Osteoblast (primary cell): ENCODE results near the gene AFAP1. TPM values are rescaled to one million over a fixed set of nuclear protein-coding genes. Genes with fewer than 3 reads are reported as not detected.

Experiments used
- DNase-seq: peaks from one replicate; pipeline ENCODE4 v3.0.0; 2011; ENCODE audit warnings: low spot score, mixed read lengths; ENCODE audit not compliant: insufficient read length; ENCODE audit errors: missing footprints
- H2AFZ ChIP-seq: 2 replicates; pipeline ENCODE4 v1.6.0; 2011; ENCODE audit warnings: mild to moderate bottlenecking, low read length
- H3K27ac ChIP-seq: 2 replicates; pipeline ENCODE4 v1.5.1; 2011; ENCODE audit warnings: mild to moderate bottlenecking, low read depth, low read length, moderate library complexity
- H3K27me3 ChIP-seq: 2 replicates; pipeline ENCODE4 v1.6.0; 2012; ENCODE audit warnings: mild to moderate bottlenecking, control low read depth, inconsistent platforms, low read length, moderate library complexity; ENCODE audit not compliant: insufficient read depth
- H3K36me3 ChIP-seq: 2 replicates; pipeline ENCODE4 v1.5.1; 2011; ENCODE audit warnings: mild to moderate bottlenecking, low read length, control low read depth, moderate library complexity; ENCODE audit not compliant: insufficient read depth
- H3K4me1 ChIP-seq: 2 replicates; pipeline ENCODE4 v1.5.1; 2011; ENCODE audit warnings: mild to moderate bottlenecking, low read length, control low read depth, moderate library complexity; ENCODE audit not compliant: insufficient read depth
- H3K4me2 ChIP-seq: 2 replicates; pipeline ENCODE4 v1.6.0; 2011; ENCODE audit warnings: mild to moderate bottlenecking, low read length; ENCODE audit not compliant: insufficient read depth
- H3K4me3 ChIP-seq: fragments of 200-600 bp; sonication (generic); 3 replicates; pipeline ENCODE4 v1.5.1; 2012; ENCODE audit warnings: mild to moderate bottlenecking, low read length, inconsistent platforms; ENCODE audit not compliant: insufficient read depth
- H3K79me2 ChIP-seq: 2 replicates; pipeline ENCODE4 v1.6.0; 2012; ENCODE audit warnings: mild to moderate bottlenecking, low read length, control low read depth, inconsistent platforms; ENCODE audit not compliant: insufficient read depth
- H3K9me3 ChIP-seq: 2 replicates; pipeline ENCODE4 v1.5.1; 2011; ENCODE audit warnings: low read depth, low read length, control low read depth
- H4K20me1 ChIP-seq: 2 replicates; pipeline ENCODE4 v1.6.0; 2012; ENCODE audit warnings: mild to moderate bottlenecking, low read length, control low read depth; ENCODE audit not compliant: insufficient read depth
- CTCF ChIP-seq: IDR thresholded peaks from 2 replicates; pipeline ENCODE4 v1.5.1; 2011; ENCODE audit warnings: mild to moderate bottlenecking, low read depth, low read length, moderate library complexity; ENCODE audit errors: extremely low read depth
- total RNA-seq: library from RNA; depleted of rRNA; stranded (reverse); fragments of >200 nt; gene quantifications from 2 replicates; pipeline ENCODE4 v1.2.3, GENCODE V29; 2012

Gene AFAP1
- total RNA-seq = 101 and 106 TPM in 2 replicates

- Histone ChIP-seq H3K4me2 (peak within 1 kb of the TSS; percentile 93), H2AFZ (peak within 1 kb of the TSS; percentile 90), H3K9me3 (no peaks in the 10 kb centered on the region)
These were observed at the start of gene AFAP1 for GRCh38 chr4:7939377-7940108. TSS of gene AFAP1 (minus strand) at chr4:7939861. CDS start at chr4:7872078, 67,783 bp downstream.

GRCh38 chr4:7988437-7988836, 48.8 kb upstream of the AFAP1 start:
- no peak overlapping the region for H2AFZ ChIP-seq
- DNase-seq = peak; percentile 79
- peaks cover 15% of the 10 kb centered on the region for H3K79me2 ChIP-seq
- no peak for TF ChIP-seq CTCF
- H3K4me1 ChIP-seq = peaks cover 17% of the 10 kb centered on the region
- H3K9me3 ChIP-seq = peaks cover 2% of the 10 kb centered on the region
- no peaks in the 10 kb centered on the region for H4K20me1 ChIP-seq
- no peaks in the 10 kb centered on the region for H3K36me3 ChIP-seq
- peak overlapping the region; percentile 30 for H3K27ac ChIP-seq
- no peaks in the 10 kb centered on the region for H3K27me3 ChIP-seq
- no peak overlapping the region for H3K4me3 ChIP-seq
- H3K4me2 ChIP-seq = no peak overlapping the region

More at GRCh38 chr4:7939377-7940108, at the start of gene AFAP1:
- H3K4me3 ChIP-seq = peak within 1 kb of the TSS; percentile 85
- DNase-seq = peak; percentile 100
- no peak for TF ChIP-seq CTCF
- H3K79me2 ChIP-seq = peaks cover 53% of the 10 kb centered on the region
- peaks cover 20% of the 10 kb centered on the region for H4K20me1 ChIP-seq
- peak within 1 kb of the TSS; percentile 76 for H3K27ac ChIP-seq
- H3K36me3 ChIP-seq = peaks cover 3% of the 10 kb centered on the region
- peaks cover 39% of the 10 kb centered on the region for H3K4me1 ChIP-seq
- H3K27me3 ChIP-seq = no peaks in the 10 kb centered on the region

- Histone ChIP-seq H3K9me3 (peaks cover 2% of the 10 kb centered on the region), H3K4me2 (no peak overlapping the region), H4K20me1 (no peaks in the 10 kb centered on the region), H3K27ac (no peak overlapping the region), H3K27me3 (no peaks in the 10 kb centered on the region), H3K4me1 (peaks cover 17% of the 10 kb centered on the region), H3K4me3 (no peak overlapping the region), H3K36me3 (no peaks in the 10 kb centered on the region), H3K79me2 (peaks cover 15% of the 10 kb centered on the region), H2AFZ (no peak overlapping the region)
- DNase-seq = peak; percentile 95
- TF ChIP-seq CTCF = peak; percentile 93
These were observed 47.7 kb upstream of the AFAP1 start for GRCh38 chr4:7987148-7987989.
